GM13976 (cell line): ENCODE results near the gene CYP3A7.
"Not testable (repeated sequence)": the region's sequence is repeated elsewhere in the genome, so short reads cannot be mapped to it uniquely, and the experiment has no call there.

Experiments used
- DNase-seq: peaks from one replicate; pipeline ENCODE4 v3.0.0; 2012; ENCODE audit warnings: low spot score
- in situ Hi-C: fragments of 300-500 bp; cut with MboI; formaldehyde crosslinking; loops from one replicate; pipeline ENCODE4 v1.12.0; 2022; ENCODE audit warnings: low sequenced_read_pairs, mixed read lengths, inconsistent platforms; ENCODE audit not compliant: unreplicated experiment
- TF ChIP-seq, protein P1 (sequence below): IDR thresholded peaks from 2 replicates; pipeline ENCODE4 v1.5.1; 2012; ENCODE audit warnings: borderline replicate concordance, mild to moderate bottlenecking; ENCODE audit not compliant: insufficient read depth; ENCODE audit errors: extremely low read depth, missing control alignments, control extremely low read depth

The CYP3A7 gene

GRCh38 chr7:99734987-99735386 lies at the start of gene CYP3A7:
TSS of gene CYP3A7 (minus strand) at chr7:99735196. CDS start at chr7:99735093, 103 bp downstream.
- DNase-seq, result no peak
- TF ChIP-seq, protein P1, sequence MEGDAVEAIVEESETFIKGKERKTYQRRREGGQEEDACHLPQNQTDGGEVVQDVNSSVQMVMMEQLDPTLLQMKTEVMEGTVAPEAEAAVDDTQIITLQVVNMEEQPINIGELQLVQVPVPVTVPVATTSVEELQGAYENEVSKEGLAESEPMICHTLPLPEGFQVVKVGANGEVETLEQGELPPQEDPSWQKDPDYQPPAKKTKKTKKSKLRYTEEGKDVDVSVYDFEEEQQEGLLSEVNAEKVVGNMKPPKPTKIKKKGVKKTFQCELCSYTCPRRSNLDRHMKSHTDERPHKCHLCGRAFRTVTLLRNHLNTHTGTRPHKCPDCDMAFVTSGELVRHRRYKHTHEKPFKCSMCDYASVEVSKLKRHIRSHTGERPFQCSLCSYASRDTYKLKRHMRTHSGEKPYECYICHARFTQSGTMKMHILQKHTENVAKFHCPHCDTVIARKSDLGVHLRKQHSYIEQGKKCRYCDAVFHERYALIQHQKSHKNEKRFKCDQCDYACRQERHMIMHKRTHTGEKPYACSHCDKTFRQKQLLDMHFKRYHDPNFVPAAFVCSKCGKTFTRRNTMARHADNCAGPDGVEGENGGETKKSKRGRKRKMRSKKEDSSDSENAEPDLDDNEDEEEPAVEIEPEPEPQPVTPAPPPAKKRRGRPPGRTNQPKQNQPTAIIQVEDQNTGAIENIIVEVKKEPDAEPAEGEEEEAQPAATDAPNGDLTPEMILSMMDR, result no peak
- in situ Hi-C loops, result no loop called here

- TF ChIP-seq, protein P1, result no peak
- no peak for DNase-seq
- in situ Hi-C loops, result no loop called here
Measured at GRCh38 chr7:99784007-99784406, 49.0 kb upstream of the CYP3A7 start, which contains the start of gene CYP3A4. TSS of gene CYP3A4 (minus strand) at chr7:99784184. CDS start at chr7:99784081, 103 bp downstream.

- in situ Hi-C loops, result no loop called here
- no peak for DNase-seq
- TF ChIP-seq, protein P1, result no peak
Measured at GRCh38 chr7:99782012-99782953, 47.3 kb upstream of the CYP3A7 start.

DNA sequence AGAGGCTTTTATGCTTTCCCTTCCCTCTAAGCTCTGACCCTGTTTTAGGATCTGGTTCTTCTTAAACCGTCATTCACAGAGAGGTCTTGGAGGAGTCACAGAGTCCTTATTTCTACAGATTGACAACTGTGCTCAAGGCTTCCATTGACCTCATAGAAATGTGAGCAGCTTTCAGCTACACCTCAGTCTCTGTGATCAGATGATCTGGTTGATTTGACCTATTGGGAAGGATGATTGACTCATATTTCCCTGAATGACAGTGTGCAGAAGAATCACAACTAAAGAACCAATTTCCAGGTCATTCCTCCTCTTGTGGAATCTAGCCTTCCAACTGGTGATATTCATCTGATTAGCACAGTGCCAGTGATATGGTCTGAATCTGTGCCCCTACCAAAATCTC lies 45.6 kb upstream of the CYP3A7 start:
- in situ Hi-C loops, result no loop called here
- no peak for DNase-seq
- TF ChIP-seq, protein P1, result no peak

GRCh38 chr7:99779949-99780348 lies 45.0 kb upstream of the CYP3A7 start:
- in situ Hi-C loops, result no loop called here
- TF ChIP-seq, protein P1, result no peak
- no peak for DNase-seq

DNA sequence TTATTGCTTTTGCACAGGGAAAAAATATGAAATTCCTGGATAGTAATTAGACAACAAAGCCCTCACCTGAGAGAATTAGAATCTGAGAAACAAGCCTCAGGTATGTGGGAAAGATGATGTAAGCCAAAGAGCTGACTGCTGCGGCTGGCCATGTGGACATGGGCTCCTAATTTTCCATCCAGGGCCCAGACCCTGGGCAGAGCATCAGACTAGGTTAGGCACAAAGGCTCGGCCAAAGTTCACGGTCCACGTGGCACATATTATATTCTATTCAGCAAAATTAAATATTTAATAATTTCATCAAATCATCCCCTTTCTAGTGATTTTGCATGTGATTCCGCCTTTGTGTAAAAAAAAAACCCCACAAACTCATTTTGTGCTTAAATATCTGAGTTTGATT lies 43.9 kb upstream of the CYP3A7 start:
- TF ChIP-seq, protein P1, result no peak
- no peak for DNase-seq
- in situ Hi-C loops, result no loop called here

DNA sequence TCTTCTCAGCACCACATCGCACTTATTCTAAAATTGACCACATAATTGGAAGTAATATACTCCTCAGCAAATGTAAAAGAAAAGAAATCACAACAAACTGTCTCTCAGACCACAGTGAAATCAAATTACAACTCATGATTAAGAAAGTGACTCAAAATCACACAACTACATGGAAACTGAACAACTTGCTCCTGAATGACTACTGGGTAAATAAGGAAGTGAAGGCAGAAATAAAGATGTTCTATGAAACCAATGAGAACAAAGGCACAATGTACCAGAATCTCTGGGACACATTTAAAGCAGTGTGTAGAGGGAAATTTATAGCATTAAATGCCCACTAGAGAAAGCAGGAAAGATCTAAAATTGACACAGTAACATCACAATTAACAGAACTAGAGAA lies 38.4 kb upstream of the CYP3A7 start:
- DNase-seq, in situ Hi-C loops: not testable (repeated sequence)
